Ishikawa (cell line): Measurements from ENCODE around the gene ARHGEF28.

Source experiments
- CEBPB ChIP-seq: IDR thresholded peaks from 2 replicates; pipeline ENCODE4 v1.6.1; 2012
- CREB1 ChIP-seq: IDR thresholded peaks from 2 replicates; pipeline ENCODE4 v1.6.1; 2012; ENCODE audit warnings: low read depth
- EGR1 ChIP-seq: IDR thresholded peaks from 2 replicates; pipeline ENCODE4 v1.6.1; 2012
- EP300 ChIP-seq: IDR thresholded peaks from 2 replicates; pipeline ENCODE4 v1.6.1; 2012; ENCODE audit warnings: borderline replicate concordance
- FOXM1 ChIP-seq: IDR thresholded peaks from 2 replicates; pipeline ENCODE4 v1.6.1; 2012; ENCODE audit warnings: low read depth, borderline replicate concordance
- MAX ChIP-seq: IDR thresholded peaks from 2 replicates; pipeline ENCODE4 v1.6.1; 2012
- NFIC ChIP-seq: IDR thresholded peaks from 2 replicates; pipeline ENCODE4 v1.6.1; 2012
- REST ChIP-seq: IDR thresholded peaks from 2 replicates; pipeline ENCODE4 v1.6.1; 2012; ENCODE audit warnings: low read depth, mild to moderate bottlenecking
- TAF1 ChIP-seq: IDR thresholded peaks from 2 replicates; pipeline ENCODE4 v1.6.1; 2012; ENCODE audit warnings: low read depth, mild to moderate bottlenecking
- TCF12 ChIP-seq: IDR thresholded peaks from 2 replicates; pipeline ENCODE4 v1.6.1; 2012; ENCODE audit warnings: low read depth
- TEAD4 ChIP-seq: IDR thresholded peaks from 2 replicates; pipeline ENCODE4 v1.6.1; 2012
- USF1 ChIP-seq: IDR thresholded peaks from 2 replicates; pipeline ENCODE4 v1.6.1; 2012
- YY1 ChIP-seq: IDR thresholded peaks from 2 replicates; pipeline ENCODE4 v1.6.1; 2012; ENCODE audit warnings: low read depth
- ZBTB7A ChIP-seq: IDR thresholded peaks from 2 replicates; pipeline ENCODE4 v1.6.1; 2012; ENCODE audit warnings: low read depth

ARHGEF28 gene

GRCh38 chr5:73624888-73625287 lies 1.1 kb upstream of the ARHGEF28 start:
- TF ChIP-seq MAX (no peak), CEBPB (no peak), NFIC (no peak), EP300 (no peak)

GRCh38 chr5:73625372-73625943 lies 538 bp upstream of the ARHGEF28 start:
- TF ChIP-seq TAF1 (no peak), EGR1 (no peak), TCF12 (0 out of 2 replicates have a peak, but pooled peaks have one; percentile 17)

- TF ChIP-seq USF1 (no peak), MAX (no peak), EP300 (no peak), REST (no peak), TAF1 (no peak), CREB1 (no peak), EGR1 (no peak), ZBTB7A (no peak), TCF12 (no peak)
Measured at GRCh38 chr5:73626814-73627313, 868 bp downstream of the ARHGEF28 start.

- no peak for TF ChIP-seq CEBPB
- no peak for TF ChIP-seq FOXM1
- no peak for TF ChIP-seq REST
- no peak for TF ChIP-seq NFIC
- TF ChIP-seq CREB1 = no peak
- no peak for TF ChIP-seq TAF1
- TF ChIP-seq EP300 = no peak
- TF ChIP-seq EGR1 = no peak
- no peak for TF ChIP-seq TEAD4
Measured at GRCh38 chr5:73629456-73629855, 3.5 kb downstream of the ARHGEF28 start.

- TF ChIP-seq EGR1 (no peak), REST (no peak), YY1 (no peak), USF1 (no peak), TEAD4 (no peak), ZBTB7A (no peak), CREB1 (no peak), TCF12 (no peak), MAX (no peak), CEBPB (no peak)
Measured at GRCh38 chr5:73630765-73631164, 4.8 kb downstream of the ARHGEF28 start.
